Mesenteric fat pad (tissue), 1 donor: ENCODE results near the gene ZBED1. TPM values are rescaled to one million over a fixed set of nuclear protein-coding genes. Genes with fewer than 3 reads are reported as not detected.
"Not testable (repeated sequence)": the region's sequence is repeated elsewhere in the genome, so short reads cannot be mapped to it uniquely, and the experiment has no call there.

ENCODE experiments used
- DNase-seq: peaks from one replicate; pipeline ENCODE4 v3.0.0-alpha.2; 2020; ENCODE audit warnings: low spot score
- total RNA-seq: library from RNA; stranded (reverse); fragmentation: NEBNext Ultra II Directional; extraction: Animal tissue kit (Norgen Biotek cat#: 25700); gene quantifications from one replicate; pipeline ENCODE4 v1.2.1, GENCODE V29; 2021
- donor health status: DM: yes; HTN: yes; CAD: no.

ZBED1 gene
- total RNA-seq, 1 donor from 2014 or later = 37.2 TPM

GRCh38 chrX:2457289-2458133 lies 43.3 kb downstream of the ZBED1 start:
- DNase-seq = no peak

DNA sequence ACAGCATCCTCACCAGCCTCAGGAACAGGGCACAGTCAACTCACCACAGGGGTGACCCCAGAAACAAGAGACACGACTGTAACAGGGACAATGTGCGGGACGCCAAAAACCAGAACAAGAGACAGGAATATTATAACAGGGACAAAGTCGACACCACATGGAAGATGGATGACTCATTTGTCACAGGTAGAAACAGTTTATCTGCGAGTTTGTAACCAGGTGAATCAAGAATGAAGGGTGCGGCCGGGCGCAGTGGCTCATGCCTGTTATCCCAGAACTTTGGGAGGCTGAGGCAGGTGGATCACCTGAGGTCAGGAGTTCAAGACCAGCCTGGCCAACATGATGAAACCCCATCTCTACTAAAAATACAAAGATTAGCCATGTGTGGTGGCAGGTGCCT lies 44.7 kb downstream of the ZBED1 start:
- not testable (repeated sequence) for DNase-seq

GRCh38 chrX:2454620-2455019 lies 46.2 kb downstream of the ZBED1 start:
- not testable (repeated sequence) for DNase-seq

DNA sequence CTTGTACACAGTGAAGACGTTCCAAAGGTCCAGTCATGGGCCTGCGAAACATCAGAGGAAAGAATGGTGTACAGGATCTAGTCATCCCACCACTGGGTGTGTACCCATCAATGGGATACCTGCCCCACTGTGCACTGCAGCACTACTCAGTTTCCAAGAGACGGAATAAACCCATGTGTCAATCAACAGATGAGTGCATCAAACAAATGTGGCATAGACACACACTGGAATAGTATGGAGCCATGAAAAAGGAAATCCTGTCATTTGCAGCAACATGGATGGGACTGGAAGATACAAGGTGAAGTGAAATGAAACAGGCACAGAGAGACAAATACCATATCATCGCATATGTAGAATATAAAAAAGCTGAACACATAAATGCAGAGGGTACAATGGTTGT lies 48.0 kb downstream of the ZBED1 start:
- DNase-seq = no peak

DNA sequence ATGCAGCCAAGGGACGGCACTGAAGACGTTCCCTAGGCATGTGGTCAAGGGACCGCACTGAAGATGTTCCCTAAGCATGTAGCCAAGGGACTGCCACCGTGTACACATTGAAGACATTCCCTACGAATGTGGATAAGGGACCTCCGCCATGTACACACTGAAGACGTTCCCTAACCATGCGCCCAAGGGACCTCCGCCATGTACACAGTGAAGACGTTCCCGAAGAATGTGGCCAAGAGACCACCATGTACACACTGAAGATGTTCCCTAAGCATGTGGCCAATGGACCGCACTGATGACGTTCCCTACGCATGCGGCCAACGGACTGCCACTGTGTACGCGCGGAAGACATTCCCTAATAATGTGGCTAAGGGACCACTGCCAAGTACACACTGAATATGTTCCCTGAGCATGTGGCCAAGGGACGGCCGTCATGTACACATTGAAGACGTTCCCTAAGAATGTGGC lies 48.4 kb downstream of the ZBED1 start:
- DNase-seq = no peak

DNA sequence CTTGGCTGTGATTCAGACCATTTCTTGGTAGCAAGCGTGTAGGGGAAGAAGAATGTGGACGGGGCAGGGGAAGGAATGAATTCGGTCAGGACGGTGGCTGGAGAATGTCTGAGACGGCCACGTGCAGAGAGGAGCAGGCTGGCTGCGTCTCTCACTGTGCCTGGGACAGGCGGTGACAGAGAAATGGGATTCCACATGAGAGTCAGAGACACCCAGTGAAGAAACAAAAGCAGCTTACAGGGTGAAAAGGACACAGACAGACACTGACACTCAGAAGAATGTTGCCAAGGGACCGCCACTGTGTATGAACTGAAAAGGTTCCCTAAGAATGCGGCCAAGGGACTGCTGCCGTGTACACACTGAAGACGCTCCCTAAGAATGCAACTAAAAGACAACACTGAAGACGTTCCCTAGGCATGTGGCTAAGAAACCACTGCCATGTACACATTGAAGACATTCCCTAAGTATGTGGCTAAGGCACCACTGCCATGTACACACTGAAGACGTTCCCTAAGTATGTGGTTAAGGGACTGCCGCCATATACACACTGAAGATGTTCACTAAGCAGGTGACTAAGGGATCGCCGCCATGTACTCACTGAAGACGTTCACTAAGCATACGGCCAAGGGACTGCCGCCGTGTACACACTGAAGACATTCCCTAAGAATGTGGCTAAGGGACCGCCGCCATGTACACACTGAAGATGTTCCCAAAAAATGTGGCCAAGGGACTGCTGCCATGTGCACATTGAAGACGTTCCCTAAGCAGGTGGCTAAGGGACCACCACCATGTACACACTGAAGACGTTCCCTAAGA lies 49.1 kb downstream of the ZBED1 start:
- no peak for DNase-seq

- DNase-seq = no peak
These were observed 50.1 kb downstream of the ZBED1 start for GRCh38 chrX:2450681-2451080.

DNA sequence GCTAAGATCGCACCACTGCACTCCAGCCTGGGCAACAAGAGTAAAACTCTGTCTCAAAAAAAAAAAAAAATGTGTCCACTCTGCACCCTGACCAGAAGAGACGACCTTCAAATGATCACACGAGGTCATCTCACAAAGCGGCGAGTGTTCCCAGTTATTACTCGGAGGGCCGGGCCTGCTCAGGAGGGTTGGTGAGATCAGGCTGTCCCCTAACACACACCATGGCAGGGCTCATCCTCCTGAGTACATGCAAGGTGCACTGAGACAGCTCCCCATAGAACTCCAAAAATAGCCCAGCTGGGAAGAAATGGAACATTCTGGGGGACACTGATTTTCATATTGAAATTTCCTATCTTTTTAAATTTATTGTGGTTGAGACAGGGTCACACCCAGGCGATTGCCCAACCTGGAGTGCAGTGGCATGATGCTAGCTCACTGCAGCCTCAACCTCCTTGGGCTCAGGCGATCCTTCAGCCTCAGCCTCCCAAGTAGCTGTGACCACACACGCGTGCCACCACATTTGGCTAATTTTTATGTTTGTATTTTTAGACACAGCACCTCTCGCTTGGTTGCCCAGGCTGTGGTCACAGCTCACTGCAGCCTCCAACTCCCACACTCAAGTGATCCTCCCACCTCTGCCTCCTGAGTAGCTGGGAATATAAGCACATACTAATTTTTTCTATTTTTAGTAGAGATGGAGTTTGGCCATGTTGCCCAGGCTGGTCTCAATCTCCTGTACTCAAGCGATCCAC lies 51.5 kb downstream of the ZBED1 start:
- no peak for DNase-seq

DNA sequence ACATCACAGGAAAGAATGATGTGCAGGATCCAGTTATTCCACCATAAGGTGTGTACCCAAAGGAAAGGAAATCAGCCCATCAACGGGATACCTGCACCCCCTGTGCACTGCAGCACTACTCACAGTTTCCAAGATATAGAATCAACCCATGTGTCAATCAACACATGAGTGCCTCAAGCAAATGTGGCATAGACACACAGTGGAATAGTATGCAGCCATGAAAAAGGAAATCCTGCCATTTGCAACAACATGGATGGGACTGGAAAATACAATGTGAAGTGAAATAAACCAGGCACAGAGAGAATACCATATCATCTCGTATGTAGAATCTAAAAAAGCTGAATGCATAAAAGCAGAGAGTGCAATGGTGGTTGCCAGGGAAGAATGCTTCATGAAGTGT lies 53.3 kb downstream of the ZBED1 start:
- no peak for DNase-seq

DNA sequence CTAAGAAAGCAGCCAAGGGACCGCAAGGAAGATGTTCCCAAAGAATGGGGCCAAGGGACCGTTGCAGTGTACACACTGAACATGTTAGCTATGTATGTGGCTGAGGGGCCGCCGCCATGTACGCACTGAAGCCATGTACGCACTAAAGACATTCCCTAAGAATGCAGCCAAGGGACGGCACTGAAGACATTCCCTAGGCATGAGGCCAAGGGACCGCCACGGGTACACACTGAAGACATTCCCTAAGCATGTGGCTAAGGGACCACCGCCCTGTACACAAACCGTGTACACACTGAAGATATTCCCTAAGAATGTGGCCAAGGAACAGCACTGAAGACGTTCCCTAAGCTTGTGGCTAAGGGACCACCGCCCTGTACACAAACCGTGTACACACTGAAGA lies 54.0 kb downstream of the ZBED1 start:
- DNase-seq = no peak

DNA sequence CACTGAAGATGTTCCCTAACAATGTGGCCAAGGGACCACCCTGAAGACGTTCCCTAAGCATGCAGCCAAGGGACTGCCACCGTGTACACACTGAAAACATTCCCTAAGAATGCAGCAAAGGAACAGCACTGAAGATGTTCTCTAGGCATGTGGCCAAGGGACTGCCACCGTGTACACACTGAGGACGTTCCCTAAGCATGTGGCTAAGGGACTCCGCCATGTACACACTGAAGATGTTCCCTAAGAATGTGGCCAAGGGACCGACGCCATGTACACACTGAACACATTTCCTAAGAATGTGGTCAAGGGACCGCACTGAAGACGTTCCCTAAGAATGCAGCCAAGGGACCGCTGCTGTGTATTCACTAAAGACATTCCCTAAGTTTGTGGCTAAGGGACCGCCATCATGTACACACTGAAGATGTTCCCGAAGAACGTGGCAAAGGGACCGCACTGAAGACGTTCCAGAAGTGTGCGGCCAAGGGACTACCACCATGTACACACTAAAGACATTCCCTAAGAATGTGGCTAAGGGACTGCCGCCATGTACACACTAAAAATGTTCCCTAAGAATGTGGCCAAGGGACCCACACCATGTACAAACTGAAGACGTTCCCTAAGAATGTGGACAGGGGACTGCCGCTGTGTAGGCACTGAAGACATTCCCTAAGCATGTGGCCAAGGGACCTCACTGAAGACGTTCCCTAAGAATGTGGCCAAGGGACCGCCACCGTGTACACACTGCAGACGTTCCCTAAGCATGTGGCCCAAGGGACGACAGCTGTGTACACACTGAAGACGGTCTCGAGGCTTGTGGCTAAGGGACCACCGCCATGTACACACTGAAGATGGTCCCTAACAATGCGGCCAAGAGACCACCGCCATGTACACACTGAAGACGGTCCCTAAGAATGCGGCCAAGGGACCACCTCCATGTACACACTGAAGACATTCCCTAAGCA lies 54.8 kb downstream of the ZBED1 start:
- no peak for DNase-seq

- DNase-seq = no peak
These were observed 58.1 kb downstream of the ZBED1 start for GRCh38 chrX:2442694-2443093.

DNA sequence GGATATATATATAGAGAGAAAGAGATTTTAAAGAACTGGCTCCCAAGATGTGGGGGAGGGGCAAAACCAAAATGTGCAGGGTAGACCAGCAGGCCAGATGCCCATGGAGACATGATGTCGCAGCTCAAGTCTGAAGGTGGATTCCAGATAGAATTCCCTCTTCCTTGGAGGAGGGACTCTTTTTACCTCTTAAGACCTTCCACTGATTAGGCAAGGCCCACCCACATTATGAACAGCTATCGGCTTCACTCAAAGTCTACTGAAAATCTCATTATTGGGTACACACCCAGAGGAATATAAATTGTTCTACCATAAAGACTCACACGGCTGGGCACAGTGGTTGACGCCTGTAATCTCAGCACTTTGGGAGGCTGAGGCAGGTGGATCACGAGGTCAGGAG lies 59.3 kb downstream of the ZBED1 start:
- peak; percentile 11 for DNase-seq

- no peak for DNase-seq
These were observed 61.2 kb downstream of the ZBED1 start for GRCh38 chrX:2439613-2440012.

Other genes starting within 250 kb of the ZBED1 start
- 27.0 TPM for gene DHRSX, start within 50 bp of the ZBED1 start, total RNA-seq
- gene CD99, start 190.3 kb upstream of the ZBED1 start, total RNA-seq = 398 TPM